Neural cell (in vitro differentiated cells): ENCODE data around the gene SYNPO2. TPM values are rescaled to one million over a fixed set of nuclear protein-coding genes. Genes with fewer than 3 reads are reported as not detected.

Experiments used
- H2AFZ ChIP-seq: fragments of 200-600, 300-800 bp; sonication (generic), shearing (Covaris generic); 2 replicates; pipeline ENCODE4 v1.6.0; 2014; ENCODE audit warnings: low read depth, mild to moderate bottlenecking, antibody characterized with exemption, low read length, moderate library complexity
- H3F3A ChIP-seq: fragments of 200-600 bp; shearing (Covaris generic); 2 replicates; pipeline ENCODE4 v1.6.1; 2016; ENCODE audit warnings: mild to moderate bottlenecking, moderate library complexity, mixed read lengths, antibody characterized with exemption, low read length; ENCODE audit not compliant: insufficient read depth, poor library complexity, severe bottlenecking
- H3K27ac ChIP-seq: fragments of 200-600, 300-800 bp; sonication (generic), shearing (Covaris generic); 2 replicates; pipeline ENCODE4 v1.5.1; 2014; ENCODE audit warnings: mild to moderate bottlenecking, low read length, moderate library complexity
- H3K27me3 ChIP-seq: fragments of 300-800, 200-600 bp; sonication (generic), shearing (Covaris generic); 2 replicates; pipeline ENCODE4 v1.6.0; 2014; ENCODE audit warnings: mild to moderate bottlenecking, low read depth, low read length, moderate library complexity; ENCODE audit not compliant: insufficient read depth
- H3K36me3 ChIP-seq: fragments of 300-800, 200-600 bp; sonication (generic), shearing (Covaris generic); 2 replicates; pipeline ENCODE4 v1.5.1; 2014; ENCODE audit warnings: mild to moderate bottlenecking, antibody characterized with exemption, low read length, moderate library complexity; ENCODE audit not compliant: insufficient read depth
- H3K4me2 ChIP-seq: fragments of 300-800, 200-600 bp; sonication (generic), shearing (Covaris generic); 2 replicates; pipeline ENCODE4 v1.6.0; 2014; ENCODE audit warnings: mild to moderate bottlenecking, low read length
- H3K4me3 ChIP-seq: fragments of 300-800, 200-600 bp; sonication (generic), shearing (Covaris generic); 2 replicates; pipeline ENCODE4 v1.5.1; 2014; ENCODE audit warnings: mild to moderate bottlenecking, low read length, moderate library complexity
- H3K79me2 ChIP-seq: fragments of 200-600 bp; shearing (Covaris generic); replicated peaks from 2 replicates; pipeline ENCODE4 v1.6.0; 2014; ENCODE audit warnings: mild to moderate bottlenecking, low read length, moderate library complexity; ENCODE audit not compliant: insufficient read depth
- H3K9ac ChIP-seq: fragments of 300-800, 200-600 bp; sonication (generic), shearing (Covaris generic); 2 replicates; pipeline ENCODE4 v1.6.1; 2016; ENCODE audit warnings: mild to moderate bottlenecking, low read length, mixed read lengths
- H3K9me2 ChIP-seq: fragments of 200-600 bp; shearing (Covaris generic); 2 replicates; pipeline ENCODE4 v1.6.1; 2016; ENCODE audit warnings: mild to moderate bottlenecking, low read length, mixed read lengths; ENCODE audit not compliant: insufficient read depth
- H3K9me3 ChIP-seq: fragments of 200-600, 300-800 bp; sonication (generic), shearing (Covaris generic); 2 replicates; pipeline ENCODE4 v1.6.1; 2016; ENCODE audit warnings: mild to moderate bottlenecking, mixed run types, low read length, moderate library complexity, mixed read lengths
- H4K20me1 ChIP-seq: fragments of 200-600 bp; shearing (Covaris generic); 2 replicates; pipeline ENCODE4 v1.6.1; 2016; ENCODE audit warnings: mild to moderate bottlenecking, mixed run types; ENCODE audit not compliant: insufficient read depth
- CTCF ChIP-seq: fragments of 450-650 bp; IDR thresholded peaks from 2 replicates; pipeline ENCODE4 v1.5.1; 2014; ENCODE audit warnings: antibody characterized with exemption, mild to moderate bottlenecking, moderate library complexity; ENCODE audit not compliant: poor library complexity, severe bottlenecking
- EP300 ChIP-seq: fragments of 450-650 bp; conservative IDR thresholded peaks from 2 replicates; pipeline ENCODE4 v1.6.1; 2014; ENCODE audit warnings: antibody characterized with exemption, mild to moderate bottlenecking, moderate library complexity; ENCODE audit not compliant: poor library complexity, severe bottlenecking
- EZH2 ChIP-seq: fragments of 200-600, 300-800 bp; shearing (Covaris generic), sonication (generic); IDR thresholded peaks from 2 replicates; pipeline ENCODE4 v1.6.1; 2014; ENCODE audit warnings: antibody characterized with exemption, low read length, borderline replicate concordance, mild to moderate bottlenecking; ENCODE audit not compliant: insufficient read depth, poor library complexity, severe bottlenecking
- MXI1 ChIP-seq: fragments of 450-650 bp; conservative IDR thresholded peaks from 2 replicates; pipeline ENCODE4 v1.6.1; 2014; ENCODE audit warnings: antibody characterized with exemption, mild to moderate bottlenecking; ENCODE audit not compliant: poor library complexity, severe bottlenecking
- POLR2AphosphoS5 ChIP-seq: IDR thresholded peaks from 2 replicates; pipeline ENCODE4 v1.6.1; 2012
- RAD21 ChIP-seq: fragments of 450-650 bp; conservative IDR thresholded peaks from 2 replicates; pipeline ENCODE4 v1.6.1; 2014; ENCODE audit warnings: antibody characterized with exemption, mild to moderate bottlenecking, moderate library complexity
- REST ChIP-seq: IDR thresholded peaks from 2 replicates; pipeline ENCODE4 v1.6.1; 2012; ENCODE audit warnings: borderline replicate concordance
- SMC3 ChIP-seq: fragments of 450-650 bp; conservative IDR thresholded peaks from 2 replicates; pipeline ENCODE4 v1.6.1; 2014; ENCODE audit warnings: antibody characterized with exemption, mild to moderate bottlenecking, moderate library complexity; ENCODE audit not compliant: poor library complexity
- TAF1 ChIP-seq: IDR thresholded peaks from 2 replicates; pipeline ENCODE4 v1.6.1; 2012; ENCODE audit warnings: low read depth
- polyA plus RNA-seq: library from polyadenylated mRNA; depleted of rRNA; stranded (reverse); fragments of >200 nt; gene quantifications from 2 replicates; pipeline ENCODE4 v1.2.3, GENCODE V29; 2014

Gene SYNPO2
- polyA plus RNA-seq, 1 donor from 2014 or later = 0.14 TPM

GRCh38 chr4:119100655-119101054, 212.0 kb downstream of the SYNPO2 start:
- Histone ChIP-seq H3K27me3 (no peaks in the 10 kb centered on the region), H3K79me2 (no peaks in the 10 kb centered on the region), H3K9ac (no peak overlapping the region), H3K4me3 (no peak overlapping the region), H2AFZ (no peak overlapping the region), H3K4me2 (no peak overlapping the region), H3F3A (no peaks in the 10 kb centered on the region), H4K20me1 (no peaks in the 10 kb centered on the region), H3K27ac (no peak overlapping the region), H3K9me3 (no peaks in the 10 kb centered on the region), H3K9me2 (no peaks in the 10 kb centered on the region), H3K36me3 (no peaks in the 10 kb centered on the region)
- TF ChIP-seq POLR2AphosphoS5 (no peak), EZH2 (no peak), MXI1 (no peak), TAF1 (no peak), EP300 (no peak), RAD21 (no peak), SMC3 (no peak), REST (no peak), CTCF (no peak)

GRCh38 chr4:119103263-119103662, 214.6 kb downstream of the SYNPO2 start:
- Histone ChIP-seq H3K79me2 (no peaks in the 10 kb centered on the region), H3K9ac (no peak overlapping the region), H3K27ac (no peak overlapping the region), H3K4me3 (no peak overlapping the region), H3K9me2 (no peaks in the 10 kb centered on the region), H3K36me3 (no peaks in the 10 kb centered on the region), H3K27me3 (no peaks in the 10 kb centered on the region), H4K20me1 (no peaks in the 10 kb centered on the region), H3F3A (no peaks in the 10 kb centered on the region), H2AFZ (no peak overlapping the region), H3K4me2 (no peak overlapping the region), H3K9me3 (no peaks in the 10 kb centered on the region)
- TF ChIP-seq POLR2AphosphoS5 = no peak

GRCh38 chr4:119104644-119105273, 216.1 kb downstream of the SYNPO2 start:
- no peaks in the 10 kb centered on the region for H3K79me2 ChIP-seq
- no peak overlapping the region for H3K4me3 ChIP-seq
- H3K36me3 ChIP-seq = no peaks in the 10 kb centered on the region
- TF ChIP-seq MXI1 (no peak), RAD21 (no peak), SMC3 (no peak)
- H3K9me2 ChIP-seq = no peaks in the 10 kb centered on the region
- no peak overlapping the region for H3K27ac ChIP-seq
- H3K9me3 ChIP-seq = no peaks in the 10 kb centered on the region
- no peak overlapping the region for H3K9ac ChIP-seq
- H2AFZ ChIP-seq = no peak overlapping the region
- no peaks in the 10 kb centered on the region for H4K20me1 ChIP-seq
- H3F3A ChIP-seq = no peaks in the 10 kb centered on the region
- H3K4me2 ChIP-seq = no peak overlapping the region
- no peaks in the 10 kb centered on the region for H3K27me3 ChIP-seq
